NCI-H1092 (cell line): ENCODE results near the gene RUFY3.
A peak's percentile ranks its signal among the peaks of the same experiment; 100 is the strongest.
"Not testable (repeated sequence)": the region's sequence is repeated elsewhere in the genome, so short reads cannot be mapped to it uniquely, and the experiment has no call there.

Experiments
- DNase-seq: peaks from one replicate; lab custom pipeline; 2025; lab: John Stamatoyannopoulos, UW

RUFY3 gene, protein sequence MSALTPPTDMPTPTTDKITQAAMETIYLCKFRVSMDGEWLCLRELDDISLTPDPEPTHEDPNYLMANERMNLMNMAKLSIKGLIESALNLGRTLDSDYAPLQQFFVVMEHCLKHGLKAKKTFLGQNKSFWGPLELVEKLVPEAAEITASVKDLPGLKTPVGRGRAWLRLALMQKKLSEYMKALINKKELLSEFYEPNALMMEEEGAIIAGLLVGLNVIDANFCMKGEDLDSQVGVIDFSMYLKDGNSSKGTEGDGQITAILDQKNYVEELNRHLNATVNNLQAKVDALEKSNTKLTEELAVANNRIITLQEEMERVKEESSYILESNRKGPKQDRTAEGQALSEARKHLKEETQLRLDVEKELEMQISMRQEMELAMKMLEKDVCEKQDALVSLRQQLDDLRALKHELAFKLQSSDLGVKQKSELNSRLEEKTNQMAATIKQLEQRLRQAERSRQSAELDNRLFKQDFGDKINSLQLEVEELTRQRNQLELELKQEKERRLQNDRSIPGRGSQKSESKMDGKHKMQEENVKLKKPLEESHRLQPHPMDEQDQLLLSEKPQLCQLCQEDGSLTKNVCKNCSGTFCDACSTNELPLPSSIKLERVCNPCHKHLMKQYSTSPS

GRCh38 chr4:70721747-70722146 is at the start of gene RUFY3:
Gene RUFY3, plus strand, starts transcription at chr4:70721964. Its CDS starts 610 bp downstream, at chr4:70722574.
- DNase-seq, result peak; percentile 82

- no peak for DNase-seq
These were observed 47.6 kb upstream of the RUFY3 start for GRCh38 chr4:70674191-70674590.

- no peak for DNase-seq
These were observed 47.0 kb upstream of the RUFY3 start for GRCh38 chr4:70674731-70675130.

DNA sequence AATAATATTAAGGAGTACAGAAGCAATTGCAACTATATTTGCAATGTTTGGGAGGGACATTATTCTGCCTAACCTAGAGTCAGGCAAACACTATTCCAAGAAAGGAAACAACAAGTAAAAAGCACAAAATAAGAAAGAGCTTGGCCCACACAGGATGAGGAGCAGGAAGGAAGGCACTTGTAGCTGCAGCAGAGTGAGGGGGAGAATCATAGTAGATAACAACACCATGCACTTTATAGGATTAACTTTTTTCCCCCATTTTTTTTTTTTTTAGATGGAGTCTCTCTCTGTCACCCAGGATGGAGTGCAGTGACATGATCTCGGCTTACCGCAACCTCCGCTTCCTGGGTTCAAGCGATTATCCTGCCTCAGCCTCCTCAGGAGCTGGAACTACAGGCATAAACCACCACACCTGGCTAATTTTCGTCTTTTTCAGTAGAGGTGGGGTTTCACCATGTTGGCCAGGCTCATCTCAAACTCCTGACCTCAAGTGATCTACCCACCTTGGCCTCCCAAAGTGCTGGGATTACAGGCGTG is 45.1 kb upstream of the RUFY3 start:
- DNase-seq, result no peak

- no peak for DNase-seq
These were observed 43.3 kb upstream of the RUFY3 start for GRCh38 chr4:70678383-70678999.

GRCh38 chr4:70680934-70681333 is 40.8 kb upstream of the RUFY3 start:
- DNase-seq, result no peak

DNA sequence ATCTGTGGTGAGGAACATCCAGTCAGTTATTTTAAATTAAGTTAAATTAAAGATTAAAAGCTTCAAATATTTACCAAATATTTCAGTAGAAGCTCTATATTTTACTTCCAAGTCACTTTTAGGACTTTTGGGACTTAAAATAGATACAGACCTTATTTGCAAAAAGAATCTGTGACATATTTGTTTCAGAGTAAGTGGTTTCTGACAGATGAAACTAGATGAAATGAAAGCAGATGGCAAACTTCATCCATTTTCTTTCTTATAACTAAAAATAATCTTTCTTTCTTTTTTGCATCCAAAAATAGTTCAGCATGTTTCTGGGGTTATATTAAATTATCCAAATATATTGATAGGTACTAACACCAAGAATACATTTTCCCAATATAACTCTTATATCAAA is 40.1 kb upstream of the RUFY3 start:
- DNase-seq, result no peak

DNA sequence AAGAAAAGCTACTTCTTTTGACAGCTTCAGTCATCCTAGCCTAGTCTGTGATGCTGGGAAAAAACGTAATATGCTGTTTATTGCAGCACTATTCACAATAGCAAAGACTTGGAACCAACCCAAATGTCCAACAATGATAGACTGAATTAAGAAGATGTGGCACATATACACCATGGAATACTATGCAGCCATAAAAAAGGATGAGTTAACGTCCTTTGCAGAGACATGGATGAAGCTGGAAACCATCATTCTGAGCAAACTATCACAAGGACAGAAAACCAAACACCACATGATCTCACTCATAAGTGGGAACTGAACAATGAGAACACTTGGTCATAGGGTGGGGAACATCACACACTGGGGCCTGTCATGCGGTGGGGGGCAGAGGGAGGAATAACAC is 39.6 kb upstream of the RUFY3 start:
- not testable (repeated sequence) for DNase-seq

- DNase-seq, result no peak
These were observed 34.4 kb upstream of the RUFY3 start for GRCh38 chr4:70687392-70687791.

DNA sequence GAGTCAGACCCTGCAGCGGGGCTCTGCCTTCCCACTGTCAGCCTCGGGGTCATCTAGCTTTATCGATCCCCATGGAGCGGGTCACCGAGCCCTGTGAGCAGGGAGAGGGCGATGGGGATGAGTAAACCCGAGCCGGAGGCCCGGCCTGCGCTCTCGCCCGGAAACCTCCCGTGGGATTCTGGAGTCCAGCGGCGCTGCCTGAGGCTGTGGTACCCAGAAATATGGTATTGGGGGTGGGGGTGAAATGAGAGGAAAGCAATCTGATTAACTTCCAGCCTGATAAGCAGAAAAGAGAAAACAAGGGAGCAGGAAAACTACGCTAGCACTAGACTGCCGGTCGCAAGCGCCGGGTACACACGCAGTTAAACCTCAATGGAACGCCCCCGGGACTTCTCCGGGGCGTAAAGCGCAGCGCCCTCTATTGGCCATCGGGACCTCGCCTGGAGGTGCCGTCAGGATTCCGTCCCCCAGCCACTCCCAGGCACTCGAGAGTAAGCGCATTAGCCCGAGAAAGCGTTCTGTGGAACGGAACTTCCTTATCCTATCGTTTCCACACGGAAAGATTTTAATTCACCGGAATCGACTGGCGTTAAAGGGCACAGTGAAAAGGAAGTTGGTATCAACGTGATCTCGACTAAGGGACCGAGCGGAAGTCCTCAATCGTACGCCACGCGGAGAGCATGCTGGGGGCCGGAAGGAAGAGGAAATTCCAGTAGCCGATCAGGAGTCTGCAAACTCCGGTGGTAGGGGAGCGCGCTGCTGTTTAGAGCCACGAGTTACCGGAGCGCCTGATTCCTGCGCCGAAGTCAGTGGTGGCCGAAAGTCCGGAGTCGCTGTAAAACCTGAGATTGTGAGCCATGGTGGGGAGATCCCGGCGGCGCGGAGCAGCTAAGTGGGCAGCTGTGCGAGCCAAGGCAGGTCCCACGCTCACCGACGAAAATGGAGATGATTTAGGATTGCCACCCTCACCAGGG is 33.7 kb upstream of the RUFY3 start, which contains the start of gene UTP3:
TSS of gene UTP3 (plus strand) at position 712 of the 974 bp plus-strand sequence. CDS start at position 858, 146 bp downstream.
- peak; percentile 98 for DNase-seq

DNA sequence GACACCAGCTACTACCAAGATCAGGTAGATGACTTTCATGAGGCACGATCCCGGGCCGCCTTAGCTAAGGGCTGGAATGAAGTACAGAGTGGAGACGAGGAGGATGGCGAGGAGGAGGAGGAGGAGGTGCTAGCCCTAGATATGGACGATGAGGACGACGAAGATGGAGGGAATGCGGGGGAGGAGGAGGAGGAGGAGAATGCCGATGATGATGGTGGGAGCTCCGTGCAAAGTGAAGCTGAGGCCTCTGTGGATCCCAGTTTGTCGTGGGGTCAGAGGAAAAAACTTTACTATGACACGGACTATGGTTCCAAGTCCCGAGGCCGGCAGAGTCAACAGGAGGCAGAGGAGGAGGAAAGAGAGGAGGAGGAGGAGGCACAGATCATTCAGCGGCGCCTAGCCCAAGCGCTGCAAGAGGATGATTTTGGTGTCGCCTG is 33.0 kb upstream of the RUFY3 start:
- DNase-seq, result no peak

- DNase-seq, result no peak
These were observed 30.1 kb upstream of the RUFY3 start for GRCh38 chr4:70691661-70692060.

- DNase-seq, result not testable (repeated sequence)
These were observed 27.1 kb upstream of the RUFY3 start for GRCh38 chr4:70694633-70695032.

DNA sequence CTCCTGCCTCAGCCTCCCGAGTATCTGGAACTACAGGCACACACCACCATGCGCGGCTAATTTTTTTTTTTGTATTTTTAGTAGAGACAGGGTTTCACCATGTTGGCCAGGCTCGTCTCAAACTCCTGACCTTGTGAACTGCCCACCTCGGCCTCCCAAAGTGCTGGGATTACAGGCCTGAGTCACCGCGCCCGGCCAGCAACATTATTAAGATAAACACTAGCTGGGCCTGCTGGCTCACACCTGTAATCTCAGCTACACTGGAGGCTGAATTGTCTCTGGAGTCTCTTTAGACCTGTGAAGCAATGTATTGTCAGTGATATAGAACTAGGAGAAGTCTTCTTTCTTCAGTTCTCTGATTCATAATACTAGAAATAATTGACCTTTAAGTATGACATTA is 23.3 kb upstream of the RUFY3 start:
- DNase-seq, result not testable (repeated sequence)

GRCh38 chr4:70700712-70701111 is 21.1 kb upstream of the RUFY3 start:
- DNase-seq, result no peak

- DNase-seq, result no peak
These were observed 20.5 kb upstream of the RUFY3 start for GRCh38 chr4:70701271-70701670.

DNA sequence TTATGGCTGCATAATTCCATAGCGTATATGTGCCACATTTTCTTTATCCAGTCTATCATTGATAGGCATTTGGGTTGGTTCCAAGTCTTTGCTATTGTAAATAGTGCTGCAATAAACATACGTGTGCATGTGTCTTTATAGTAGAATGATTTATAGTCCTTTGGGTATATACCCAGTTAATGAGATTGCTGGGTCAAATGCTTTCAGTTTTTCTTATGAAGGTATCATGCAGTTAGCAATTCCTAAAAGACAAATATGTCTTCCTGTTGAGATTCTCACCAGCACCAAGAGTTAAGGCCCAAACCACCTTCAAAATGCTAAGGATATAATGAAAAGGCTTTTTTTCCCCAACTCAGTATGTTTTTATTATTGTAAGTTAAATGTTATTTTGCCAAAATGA is 19.2 kb upstream of the RUFY3 start:
- not testable (repeated sequence) for DNase-seq

DNA sequence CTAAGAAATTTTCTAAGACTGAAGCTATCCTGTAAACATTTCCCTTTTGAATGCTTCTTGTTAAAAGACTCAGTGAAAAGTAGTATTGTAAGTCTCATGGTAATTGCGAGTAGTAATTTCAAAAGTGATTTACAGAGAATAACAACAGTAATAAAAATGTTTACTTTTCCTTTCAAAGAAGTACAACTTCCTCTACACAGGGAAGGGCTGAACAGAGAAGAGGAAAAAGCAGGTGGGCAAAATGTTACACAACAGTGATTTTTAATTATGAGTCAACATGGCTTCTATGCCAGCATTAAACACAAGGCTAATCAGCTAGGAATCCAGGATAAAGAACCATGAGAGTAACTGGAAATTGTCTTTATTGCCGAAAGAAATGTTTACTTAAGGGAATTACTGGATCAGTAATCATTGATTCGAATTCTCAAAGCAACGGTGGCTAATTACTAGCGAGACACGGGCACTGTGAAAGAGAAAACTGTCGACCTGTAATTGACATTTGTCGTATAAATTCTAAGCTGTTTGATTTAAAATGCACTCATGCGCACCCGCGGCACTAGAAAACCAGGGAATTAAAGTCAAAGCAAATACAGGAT is 18.0 kb upstream of the RUFY3 start:
- DNase-seq, result peak; percentile 64

GRCh38 chr4:70704215-70704930 is 17.4 kb upstream of the RUFY3 start:
- peak; percentile 80 for DNase-seq

- no peak for DNase-seq
These were observed 16.9 kb upstream of the RUFY3 start for GRCh38 chr4:70704931-70705182.
